Stomach (tissue), 9 donors: Measurements from ENCODE around the gene FTO. TPM values are rescaled to one million over a fixed set of nuclear protein-coding genes. Genes with fewer than 3 reads are reported as not detected.

Experiments used
- DNase-seq, 2 donors: peaks; one replicate each; pipeline versions ENCODE4 v3.0.0 to v3.0.0-alpha.2; 2013 to 2019
- H3K27ac ChIP-seq, 5 donors: fragments of 200-600 bp in 4 of 5; sonication (generic) in 4 of 5; one replicate each; pipeline ENCODE4 v1.5.1; 2013 to 2019; ENCODE audit warnings: mild to moderate bottlenecking in 1 of 5, moderate library complexity in 1 of 5
- H3K27me3 ChIP-seq, 3 donors: fragments of 200-600 bp; sonication (generic); one replicate each; pipeline ENCODE4 v1.5.1; 2017 to 2019; ENCODE audit warnings: mixed run types in 1 of 3
- H3K36me3 ChIP-seq, 4 donors: fragments of 200-600 bp; sonication (generic); 1 replicate in 3 of 4; 2 replicates in 1 of 4; pipeline ENCODE4 v1.5.1; 2016 to 2019
- H3K4me1 ChIP-seq, 4 donors: fragments of 200-600 bp; sonication (generic); one replicate each; pipeline ENCODE4 v1.5.1; 2016 to 2019
- H3K4me3 ChIP-seq, 4 donors: fragments of 200-600 bp; sonication (generic) in 3 of 4; one replicate each; pipeline ENCODE4 v1.5.1; 2016 to 2019; ENCODE audit warnings: mild to moderate bottlenecking in 1 of 4
- H3K9me3 ChIP-seq, 4 donors: fragments of 200-600 bp; sonication (generic); one replicate each; pipeline ENCODE4 v1.5.1; 2016 to 2019
- CTCF ChIP-seq, 7 experiments: fragments of 450-650 bp in 4 of 7; fragments of 200-600 bp in 3 of 7; sonication (generic) in 3 of 7; IDR thresholded peaks; one replicate each; pipeline ENCODE4 v1.5.1; 2016 to 2019; ENCODE audit warnings: antibody characterized with exemption in 7 of 7, control low read depth in 2 of 7, mild to moderate bottlenecking in 1 of 7
- EP300 ChIP-seq: sonication (generic); formaldehyde crosslinking; IDR thresholded peaks from one replicate; pipeline ENCODE4 v1.6.1; 2017; ENCODE audit warnings: antibody characterized with exemption
- POLR2A ChIP-seq, 4 donors: fragments of 450-650 bp; IDR thresholded peaks; one replicate each; pipeline ENCODE4 v1.6.1; 2016; ENCODE audit warnings: antibody characterized with exemption in 4 of 4, control low read depth in 2 of 4, mild to moderate bottlenecking in 1 of 4, moderate library complexity in 1 of 4
- POLR2AphosphoS5 ChIP-seq, 3 donors: sonication (generic); formaldehyde crosslinking; IDR thresholded peaks; one replicate each; pipeline ENCODE4 v1.6.1; 2016; ENCODE audit warnings: antibody characterized with exemption in 3 of 3
- WGBS, 5 donors: extraction: QIAGEN DNeasy Blood & Tissue Kit in 3 of 5; methylation state at CpG; one replicate each; pipeline versions ENCODE4 v1.1.5 to v1.1.7; 2013 to 2018; 5-methylcytosine and 5-hydroxymethylcytosine counted together
- intact Hi-C: fragments of 100-400 bp; cut with DNase I; formaldehyde crosslinking; loops from one replicate; pipeline ENCODE4 v1.15.1; 2023; ENCODE audit warnings: low total_unique reads
- polyA plus RNA-seq, 3 donors: library from polyadenylated mRNA; stranded (reverse); fragments of 200-250 nt; gene quantifications; one replicate each; pipeline ENCODE4 v1.2.3, GENCODE V29; 2013
- total RNA-seq, 5 donors: library from RNA; depleted of rRNA; stranded (reverse); fragments of >200 nt; gene quantifications; one replicate each; pipeline versions ENCODE4 v1.1.0 to v1.2.3, GENCODE V29; 2014 to 2016
- donor health status: healthy with polysubstance abuse.
- donor health status: Bipolar disorder and iron deficiency.
- donor health status: healthy.

Gene FTO
- total and polyA plus RNA-seq, 8 donors = 9.3 to 88.7 (median 24.6) TPM

GRCh38 chr16:54061454-54061853 lies 357.5 kb downstream of the FTO start:
- no peaks in the 10 kb centered on the region for H3K27me3 ChIP-seq
- WGBS, 5 donors = 87 to 99% (median 95%) methylated on average over 6 of the region's 6 CpGs
- TF ChIP-seq POLR2A (IDR thresholded peaks at IDR 0.05) = no peak
- TF ChIP-seq POLR2AphosphoS5 (IDR thresholded peaks at IDR 0.05) = no peak
- no peak for TF ChIP-seq CTCF (IDR thresholded peaks at IDR 0.05)
- TF ChIP-seq EP300 = no peak
- H3K4me1 ChIP-seq = peaks cover 0 to 9% (median 0%) of the 10 kb centered on the region in 4 donors
- H3K9me3 ChIP-seq = no peaks in the 10 kb centered on the region
- H3K36me3 ChIP-seq = peaks cover 0 to 2% (median 0%) of the 10 kb centered on the region in 4 donors
- intact Hi-C loops = no loop called here
- no peak overlapping the region for H3K27ac ChIP-seq
- no peak for DNase-seq
- H3K4me3 ChIP-seq = no peak overlapping the region

- intact Hi-C loops = no loop called here
- Histone ChIP-seq H3K4me3 (no peak overlapping the region), H3K36me3 (no peaks in the 10 kb centered on the region), H3K27ac (no peak overlapping the region), H3K4me1 (peaks cover 0 to 13% (median 0%) of the 10 kb centered on the region in 4 donors), H3K9me3 (no peaks in the 10 kb centered on the region), H3K27me3 (no peaks in the 10 kb centered on the region)
- DNase-seq = peak in 1 of 2 donors; percentile 22
- TF ChIP-seq POLR2AphosphoS5 (IDR thresholded peaks at IDR 0.05) (no peak), EP300 (no peak), POLR2A (IDR thresholded peaks at IDR 0.05) (no peak), CTCF (IDR thresholded peaks at IDR 0.05) (no peak)
- WGBS, 5 donors = 74 to 86% (median 77%) methylated on average over 12 to 13 of the region's 13 CpGs
Measured at GRCh38 chr16:54062361-54063278, 358.7 kb downstream of the FTO start.

- intact Hi-C loops = no loop called here
- Histone ChIP-seq H3K4me1 (peaks cover 0 to 13% (median 0%) of the 10 kb centered on the region in 4 donors), H3K9me3 (no peaks in the 10 kb centered on the region), H3K4me3 (no peak overlapping the region), H3K36me3 (no peaks in the 10 kb centered on the region), H3K27ac (no peak overlapping the region), H3K27me3 (no peaks in the 10 kb centered on the region)
- TF ChIP-seq POLR2AphosphoS5 (IDR thresholded peaks at IDR 0.05) (no peak), EP300 (no peak), POLR2A (IDR thresholded peaks at IDR 0.05) (no peak), CTCF (IDR thresholded peaks at IDR 0.05) (no peak)
- DNase-seq = no peak
- WGBS, 5 donors = 74 to 80% (median 79%) methylated on average over 10 of the region's 10 CpGs
Measured at GRCh38 chr16:54063279-54063773, 359.4 kb downstream of the FTO start.

GRCh38 chr16:54066451-54067105 lies 362.6 kb downstream of the FTO start:
- Histone ChIP-seq H3K27me3 (no peaks in the 10 kb centered on the region), H3K4me3 (no peak overlapping the region), H3K9me3 (no peaks in the 10 kb centered on the region), H3K4me1 (peaks cover 0 to 13% (median 0%) of the 10 kb centered on the region in 4 donors), H3K27ac (no peak overlapping the region), H3K36me3 (no peaks in the 10 kb centered on the region)
- intact Hi-C loops = no loop called here
- TF ChIP-seq POLR2AphosphoS5 (IDR thresholded peaks at IDR 0.05) (no peak), EP300 (no peak)
- DNase-seq = no peak
- 70 to 92% (median 88%) methylated on average over 4 of the region's 4 CpGs for WGBS, 5 donors
